GM21786 (cell line): ENCODE measurements around the gene DTNBP1.

Experiments
- ATAC-seq: cut with Tn5 transposase; IDR thresholded peaks from one replicate; pipeline ENCODE4 v1.9.1; 2021; ENCODE audit not compliant: unreplicated experiment

Gene DTNBP1

DNA sequence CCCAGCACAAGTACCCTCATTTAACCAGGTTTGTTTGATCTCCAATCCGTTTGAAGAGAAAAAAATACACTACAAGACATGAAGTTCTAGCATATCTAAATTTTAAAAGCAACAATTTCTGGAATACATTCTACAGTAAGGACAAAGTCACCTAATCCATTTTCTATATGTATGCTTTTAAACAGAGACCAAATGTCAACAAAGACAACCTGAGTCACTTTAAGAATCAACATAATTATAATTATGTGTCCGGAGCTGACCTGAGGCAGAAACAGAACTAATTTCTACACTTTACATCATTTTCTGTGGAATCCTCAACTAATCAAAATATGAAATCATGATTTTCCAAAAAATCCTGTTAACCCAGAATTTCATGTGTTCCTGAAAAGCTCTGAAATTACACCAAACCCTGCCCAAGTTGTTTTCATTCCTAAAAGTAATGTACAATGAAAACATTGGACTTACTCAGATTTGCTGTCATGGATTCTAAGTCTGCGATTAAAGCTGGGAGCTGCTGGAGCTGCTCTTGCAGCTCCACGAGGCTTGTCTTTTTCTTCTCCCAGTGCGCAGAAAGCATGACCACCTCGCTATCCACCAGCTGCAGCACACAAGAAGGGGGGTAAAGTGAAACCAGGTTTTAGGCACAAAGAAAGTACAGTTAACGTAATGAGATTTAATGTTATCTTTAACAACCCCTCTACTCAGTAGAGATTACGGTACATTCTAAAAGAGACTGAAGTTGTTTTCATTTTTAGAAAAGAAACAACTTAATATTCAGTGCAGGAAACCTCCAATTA lies 35.8 kb downstream of the DTNBP1 start:
- ATAC-seq: no peak

DNA sequence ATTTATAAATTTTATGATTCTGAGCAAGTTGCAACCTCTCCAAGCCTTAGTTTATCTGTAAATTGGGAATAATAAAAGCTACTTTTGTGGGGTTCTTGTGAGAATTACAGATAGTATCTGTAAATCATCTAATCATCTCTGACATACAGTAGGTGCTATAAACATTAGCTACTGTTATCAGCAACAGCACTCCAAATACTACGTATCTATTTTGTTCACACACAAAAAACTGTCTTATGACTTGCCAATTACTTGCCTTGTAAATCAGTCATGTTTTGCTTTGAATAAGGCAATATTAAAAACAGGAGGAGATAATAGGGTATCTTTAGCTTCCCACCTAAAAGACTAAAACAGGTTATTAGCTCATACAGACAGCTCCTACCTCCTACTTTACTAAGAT lies 36.7 kb downstream of the DTNBP1 start:
- ATAC-seq: no peak

DNA sequence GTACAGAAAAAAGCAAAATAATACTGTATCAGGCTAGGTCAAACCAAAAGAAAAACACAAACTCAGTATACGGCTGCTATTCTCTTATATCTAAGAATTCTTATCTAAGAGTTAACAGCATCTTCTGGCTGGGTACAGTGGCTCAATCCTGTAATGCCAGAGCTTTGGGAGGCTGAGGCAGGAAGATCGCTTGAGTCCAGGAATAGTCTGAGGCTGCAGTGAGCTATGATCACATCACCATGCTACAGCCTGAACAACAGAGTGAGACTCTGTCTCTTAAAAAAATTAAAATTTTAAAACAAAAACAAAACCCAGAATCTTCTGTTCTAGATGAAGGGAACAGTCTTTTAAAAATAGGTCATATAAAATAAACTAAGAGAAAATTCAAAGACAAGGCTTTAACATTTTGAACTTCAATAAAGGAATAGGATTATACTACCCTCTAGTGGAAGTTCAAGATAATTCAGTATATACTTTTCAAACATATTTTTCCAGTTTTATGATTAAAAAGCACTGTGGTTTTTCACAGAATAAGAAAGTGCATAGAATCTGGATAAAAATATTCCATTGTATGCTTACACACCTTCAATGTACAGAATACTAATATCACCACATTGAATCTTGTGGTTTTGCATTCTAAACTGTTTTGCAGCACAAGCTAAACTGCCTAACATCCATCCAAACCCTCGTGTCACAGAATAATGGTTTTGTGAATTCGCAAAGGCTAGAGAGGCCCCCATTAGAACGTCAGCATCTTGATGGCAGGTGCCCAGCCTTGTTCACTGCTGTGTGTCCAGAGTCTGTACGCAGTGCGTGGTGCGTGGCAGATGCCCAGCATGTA lies 39.3 kb downstream of the DTNBP1 start:
- ATAC-seq: no peak

DNA sequence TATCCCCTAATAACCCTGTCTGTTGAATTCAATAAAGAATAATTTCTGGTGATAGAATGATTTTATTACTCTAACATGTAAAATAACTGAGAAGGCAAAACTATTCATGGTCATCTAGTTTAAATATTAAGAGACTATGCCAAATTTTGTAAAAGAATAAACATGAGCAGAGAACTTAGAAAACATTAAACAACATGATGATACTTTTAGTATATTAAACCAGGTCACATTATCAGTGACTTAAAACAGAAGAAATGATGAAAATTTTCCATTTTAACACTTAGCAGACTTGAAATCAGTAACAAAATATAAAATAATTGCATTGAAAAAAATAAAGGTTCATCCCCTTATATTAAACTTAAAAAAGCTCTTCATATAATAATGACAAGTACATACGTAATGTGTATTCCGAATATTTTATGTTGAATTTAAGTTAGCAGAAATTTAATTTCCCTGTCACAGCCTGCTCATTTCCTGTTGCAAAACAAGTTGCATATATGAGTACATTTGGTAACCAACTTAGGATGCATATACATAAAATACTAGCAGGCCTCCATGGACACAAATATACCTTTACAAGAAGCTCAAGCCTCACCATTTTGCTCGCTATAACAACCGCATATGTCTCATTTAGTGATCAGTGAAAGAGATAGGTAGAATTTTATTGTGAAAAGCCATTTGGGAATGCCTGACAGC lies 40.6 kb downstream of the DTNBP1 start:
- no peak for ATAC-seq

DNA sequence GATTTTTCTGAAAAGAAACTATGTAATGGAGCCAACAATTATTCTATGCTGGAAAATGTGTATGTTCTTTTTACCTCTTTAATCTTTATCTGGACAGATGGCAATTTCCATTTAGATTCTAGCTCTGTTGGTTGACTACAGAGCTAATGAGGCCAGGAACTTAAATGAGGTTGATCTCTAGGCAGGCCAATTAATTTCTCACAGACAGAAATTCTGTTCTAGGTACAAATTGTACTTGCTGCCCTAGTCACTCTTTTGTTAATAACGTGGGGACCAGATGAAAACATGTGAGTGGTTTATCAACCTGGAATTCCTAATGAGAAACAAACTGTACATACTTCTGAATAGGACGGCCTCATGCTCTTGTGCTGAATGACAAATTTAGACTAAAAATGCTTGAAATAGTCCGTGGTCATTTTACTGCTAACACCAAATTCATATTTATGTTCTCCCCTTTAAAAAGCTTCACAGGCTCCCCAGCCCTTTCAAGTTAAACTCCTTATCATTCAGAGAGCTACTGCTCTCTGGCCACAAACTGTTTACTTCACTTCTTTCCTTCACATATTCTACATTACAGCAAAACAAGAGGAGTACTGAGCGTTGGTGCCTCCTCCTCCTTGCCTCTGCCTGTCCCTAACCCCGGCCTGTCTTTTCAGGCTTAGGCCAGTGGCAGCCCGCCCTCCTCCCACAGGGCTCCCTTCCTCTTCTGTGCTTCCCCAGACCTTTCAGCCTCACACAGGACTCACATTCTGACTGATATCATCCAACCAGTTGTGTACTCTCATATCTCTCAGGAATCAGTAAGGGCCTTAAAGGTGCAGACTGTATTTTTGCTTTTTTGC lies 41.4 kb downstream of the DTNBP1 start:
- ATAC-seq: peak; percentile 88

DNA sequence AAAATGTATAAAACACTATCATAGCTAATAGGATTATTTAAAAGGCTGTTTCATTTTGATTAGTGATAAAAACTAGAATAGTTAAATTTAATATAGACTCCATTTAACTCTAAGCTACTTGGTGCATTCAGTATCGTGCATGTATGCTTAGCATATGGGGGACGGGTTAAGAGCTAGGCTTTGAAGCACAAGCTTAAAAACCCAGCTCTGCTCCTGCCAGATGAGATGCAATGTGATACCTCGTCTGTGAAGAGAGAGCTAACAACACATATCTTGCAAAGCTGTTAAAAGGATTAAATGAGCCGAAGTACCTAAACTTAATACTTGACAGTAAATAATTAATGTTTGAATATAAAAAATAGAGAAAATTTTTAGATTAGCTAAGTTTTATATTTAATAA lies 42.2 kb downstream of the DTNBP1 start:
- no peak for ATAC-seq

DNA sequence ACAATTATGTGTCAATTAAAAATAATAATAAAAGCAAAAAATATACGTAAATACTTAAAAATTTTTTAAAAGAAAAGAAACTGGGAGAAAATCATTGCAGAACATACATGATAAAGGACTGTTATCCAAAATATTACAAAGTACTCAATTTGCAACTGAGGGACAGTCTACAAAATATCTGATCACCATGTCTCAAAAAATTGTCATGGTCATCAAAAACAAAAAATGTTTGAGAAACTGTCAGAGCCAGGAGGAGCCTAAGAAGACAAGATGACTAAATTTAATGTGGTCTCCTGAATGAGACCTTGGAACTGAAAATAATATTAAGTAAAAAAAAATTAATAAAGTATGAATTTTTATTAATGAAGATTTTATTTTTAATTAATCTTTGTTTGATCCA lies 43.5 kb downstream of the DTNBP1 start:
- ATAC-seq: no peak

DNA sequence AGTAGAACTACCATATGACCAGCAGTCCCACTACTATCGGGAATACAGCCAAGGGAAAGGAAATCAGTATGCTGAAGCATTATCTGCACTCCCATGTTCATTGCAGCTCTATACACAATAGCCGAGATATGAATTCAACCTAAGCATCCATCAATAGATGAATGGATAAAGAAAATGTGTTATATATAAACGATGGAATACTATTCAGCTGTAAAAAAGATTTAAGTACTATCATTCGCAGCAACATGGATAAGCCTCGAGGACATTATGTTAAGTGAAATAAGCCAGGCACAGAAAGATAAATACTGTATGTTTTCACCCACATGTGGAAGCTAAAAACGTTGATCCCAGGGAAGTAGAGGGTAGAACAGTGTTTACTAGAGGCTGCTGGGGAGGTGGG lies 44.1 kb downstream of the DTNBP1 start:
- ATAC-seq: no peak

DNA sequence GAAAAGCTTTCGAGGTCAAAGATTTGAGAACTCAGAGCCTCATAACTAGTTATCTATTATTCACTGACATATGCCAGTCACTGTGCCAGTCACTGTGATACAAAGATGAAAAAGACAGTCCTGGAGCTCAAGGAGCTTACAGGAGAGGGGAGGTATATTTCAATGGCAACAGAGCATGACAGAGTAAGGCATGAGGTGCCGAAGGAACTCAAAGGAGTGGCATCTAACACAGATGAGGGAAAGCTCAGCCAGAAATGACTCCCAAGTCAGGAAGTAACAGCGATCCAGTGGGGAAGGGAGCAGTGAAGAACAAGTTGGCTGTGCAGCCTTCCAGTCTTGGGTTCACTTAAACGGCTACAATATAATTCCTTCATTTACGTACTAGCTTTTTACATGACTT lies 46.6 kb downstream of the DTNBP1 start:
- ATAC-seq: no peak

DNA sequence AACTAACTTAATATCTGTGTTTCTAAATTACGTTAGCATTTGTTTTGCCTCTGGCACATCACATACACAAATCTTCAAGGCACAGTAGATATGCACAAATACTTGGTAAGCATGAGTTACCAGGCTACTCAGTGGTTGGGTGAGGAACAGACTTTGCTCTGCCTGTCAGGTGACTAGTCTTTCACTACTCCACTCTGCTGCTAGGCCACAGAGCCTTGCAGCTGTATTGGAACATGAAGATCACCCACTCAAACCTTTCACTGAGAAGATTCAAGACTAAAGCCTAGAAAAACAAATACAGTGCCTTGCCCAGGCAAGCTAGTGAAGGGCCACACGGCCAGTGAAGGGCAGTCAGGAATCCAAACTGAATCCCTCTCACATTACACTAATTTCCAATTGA lies 47.0 kb downstream of the DTNBP1 start:
- no peak for ATAC-seq

DNA sequence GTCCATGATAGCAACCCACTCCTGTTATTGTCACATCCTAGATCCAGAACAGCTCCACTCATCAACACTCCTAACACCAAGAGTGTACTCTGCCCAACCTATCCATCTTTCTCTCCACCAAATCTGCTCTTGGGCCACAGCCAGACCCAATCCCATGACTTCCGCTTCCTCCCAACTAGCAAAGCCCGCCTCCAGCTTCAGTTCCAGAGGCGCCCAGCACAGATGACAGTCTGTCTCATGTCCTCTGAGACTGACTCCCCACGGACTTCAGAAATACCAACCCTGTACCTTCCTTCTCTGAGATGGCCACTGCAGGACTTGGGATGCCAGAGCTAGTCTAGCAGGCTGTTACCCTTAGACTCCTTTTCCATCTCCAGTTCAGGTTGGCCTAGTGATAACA lies 48.6 kb downstream of the DTNBP1 start:
- no peak for ATAC-seq

DNA sequence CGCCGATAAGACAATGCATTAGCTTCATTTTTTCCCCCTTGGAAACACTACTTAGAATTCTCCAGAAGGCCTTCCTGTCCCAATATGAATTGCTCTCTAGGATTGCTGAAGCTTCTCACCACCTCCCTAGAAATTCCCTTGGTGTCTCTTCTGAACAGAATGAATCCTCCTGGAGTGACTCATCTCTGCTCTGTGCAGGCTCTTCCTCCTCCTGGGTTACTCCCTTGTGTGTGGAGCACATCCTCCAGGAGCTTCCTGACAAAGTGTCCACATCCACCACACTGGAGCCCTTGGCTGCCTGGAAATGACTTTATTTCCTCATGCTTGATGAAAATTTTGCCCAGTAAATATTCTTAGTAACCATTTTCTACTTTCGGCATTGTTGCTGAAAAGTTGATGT lies 54.4 kb downstream of the DTNBP1 start:
- no peak for ATAC-seq

DNA sequence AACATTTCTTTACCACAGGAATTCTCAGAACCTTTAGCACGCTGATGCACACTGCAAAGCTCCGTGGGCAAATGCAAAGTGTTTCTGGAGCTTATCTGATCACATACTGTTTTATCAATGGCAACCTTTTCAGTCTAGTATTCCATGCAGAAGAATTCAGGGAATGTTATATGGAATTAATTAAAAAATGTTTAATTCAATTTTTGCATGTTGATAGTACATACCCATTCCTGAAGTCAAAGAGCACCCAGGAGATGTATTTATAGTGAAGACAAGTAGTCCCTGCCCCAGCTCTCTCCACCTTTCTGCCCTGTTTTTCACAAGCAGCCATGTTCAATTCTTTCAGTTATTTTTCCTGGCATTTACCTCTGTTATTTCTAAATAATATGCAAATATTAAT lies 55.2 kb downstream of the DTNBP1 start:
- no peak for ATAC-seq

DNA sequence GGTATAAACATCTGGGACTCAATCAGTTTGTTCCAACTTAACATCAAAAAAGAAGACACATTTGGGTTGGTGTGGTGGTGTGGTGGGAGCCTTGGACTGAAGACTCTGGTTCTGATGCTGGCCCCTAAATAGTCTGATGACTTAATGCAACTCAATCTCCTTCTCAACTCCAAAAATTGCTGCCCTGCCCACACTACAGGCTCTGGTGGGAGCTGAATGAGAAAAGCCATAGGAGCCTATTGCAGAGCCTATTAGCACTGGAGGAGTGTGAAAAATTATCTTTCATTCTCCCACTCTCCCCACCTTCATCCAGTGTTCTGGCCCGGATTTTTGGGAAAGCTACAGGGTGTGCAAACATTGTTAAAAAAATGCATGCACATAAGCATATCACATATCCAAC lies 56.5 kb downstream of the DTNBP1 start:
- ATAC-seq: no peak

DNA sequence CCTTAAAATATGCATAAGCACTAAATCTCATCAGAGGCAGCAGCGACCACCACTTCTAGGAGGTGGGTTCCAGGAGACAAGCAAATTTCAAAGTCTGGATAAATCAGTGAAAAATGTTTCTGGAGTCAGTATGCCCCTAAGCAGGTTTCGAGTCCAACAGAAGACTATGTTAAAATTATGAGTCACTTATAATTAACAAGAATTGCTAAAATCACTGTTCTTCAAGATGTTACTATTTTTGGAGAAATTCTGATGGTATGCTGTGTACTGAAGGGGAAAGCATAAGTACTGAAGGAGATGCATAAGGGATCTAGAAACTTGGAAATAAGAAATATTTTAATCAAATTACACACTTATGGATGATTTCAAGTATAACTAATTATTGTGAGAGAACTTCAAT lies 58.0 kb downstream of the DTNBP1 start:
- no peak for ATAC-seq

DNA sequence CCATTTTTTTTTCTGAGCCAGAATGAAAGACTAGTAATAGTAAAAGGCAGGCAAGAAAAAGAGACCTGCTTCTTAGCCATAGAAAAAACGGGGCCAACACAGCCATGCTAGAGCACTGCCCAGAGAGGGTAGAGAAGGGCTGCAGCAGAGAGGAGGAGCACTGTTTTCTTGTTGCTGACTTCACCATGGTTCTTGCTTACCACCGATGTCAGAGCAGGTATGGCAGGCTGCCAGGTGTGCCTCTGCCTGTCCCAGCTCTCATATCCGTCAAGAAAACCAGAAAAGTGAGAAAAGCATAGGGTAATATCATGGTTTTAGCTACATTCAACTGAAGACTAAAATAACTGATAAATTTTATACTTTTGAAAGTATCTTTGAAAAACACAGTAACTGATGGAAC lies 60.7 kb downstream of the DTNBP1 start:
- no peak for ATAC-seq

DNA sequence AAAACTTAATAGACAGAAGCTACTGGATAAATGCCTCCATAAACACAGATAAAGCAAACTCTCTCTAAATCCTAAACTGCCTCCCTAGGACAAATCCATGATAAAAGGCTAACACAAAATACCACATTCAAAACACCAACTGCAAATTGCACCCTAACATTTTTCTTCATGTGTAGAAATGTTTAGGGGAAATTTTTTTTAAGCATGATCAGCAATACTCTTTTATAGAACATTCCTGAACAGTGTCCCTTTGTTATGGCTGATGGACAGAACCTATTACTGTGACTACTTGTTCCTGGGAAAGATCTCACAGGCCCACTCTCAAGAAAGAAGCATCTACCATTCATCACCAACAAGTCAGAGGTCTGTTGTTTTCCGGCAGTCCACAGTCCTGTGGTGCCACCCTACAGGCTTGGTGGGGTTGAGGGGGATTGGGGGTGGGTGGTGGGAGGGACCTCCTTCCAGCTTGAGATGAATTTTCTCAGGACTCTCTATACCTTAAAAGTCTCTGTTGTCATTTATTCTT lies 64.5 kb downstream of the DTNBP1 start:
- no peak for ATAC-seq

DNA sequence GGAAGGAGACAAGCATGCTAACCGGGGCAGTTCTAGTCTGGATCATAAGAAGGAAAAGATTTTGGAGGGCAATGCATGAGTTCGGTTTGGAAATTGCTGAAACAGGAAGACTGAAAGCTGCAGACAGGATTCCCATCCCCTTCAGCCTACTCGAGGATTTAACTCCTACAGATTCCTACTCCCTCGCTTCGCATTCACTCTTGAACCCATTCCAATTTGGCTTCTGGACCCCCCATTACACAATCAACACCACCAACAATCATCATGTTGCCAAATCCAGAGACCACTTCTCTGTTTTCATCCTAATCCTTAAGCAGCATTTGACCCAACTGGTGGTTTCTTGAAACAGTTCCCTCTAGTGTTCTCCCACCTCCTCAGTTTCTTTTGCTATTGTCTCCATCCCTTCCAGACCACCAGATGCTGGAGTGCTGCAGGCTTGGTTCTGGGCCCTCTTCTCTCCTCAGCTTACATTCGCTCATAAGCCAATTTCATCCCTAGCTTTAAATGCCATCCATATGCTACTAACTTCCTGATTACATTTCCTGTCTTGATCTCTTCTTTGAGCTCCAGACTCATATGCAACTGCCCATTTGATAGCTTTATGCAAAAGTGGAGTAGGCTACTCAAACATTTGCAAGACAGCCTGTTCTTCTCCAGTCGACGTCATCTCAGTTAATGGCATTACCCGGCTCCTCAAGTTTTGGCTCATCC lies 66.5 kb downstream of the DTNBP1 start:
- ATAC-seq: no peak

DNA sequence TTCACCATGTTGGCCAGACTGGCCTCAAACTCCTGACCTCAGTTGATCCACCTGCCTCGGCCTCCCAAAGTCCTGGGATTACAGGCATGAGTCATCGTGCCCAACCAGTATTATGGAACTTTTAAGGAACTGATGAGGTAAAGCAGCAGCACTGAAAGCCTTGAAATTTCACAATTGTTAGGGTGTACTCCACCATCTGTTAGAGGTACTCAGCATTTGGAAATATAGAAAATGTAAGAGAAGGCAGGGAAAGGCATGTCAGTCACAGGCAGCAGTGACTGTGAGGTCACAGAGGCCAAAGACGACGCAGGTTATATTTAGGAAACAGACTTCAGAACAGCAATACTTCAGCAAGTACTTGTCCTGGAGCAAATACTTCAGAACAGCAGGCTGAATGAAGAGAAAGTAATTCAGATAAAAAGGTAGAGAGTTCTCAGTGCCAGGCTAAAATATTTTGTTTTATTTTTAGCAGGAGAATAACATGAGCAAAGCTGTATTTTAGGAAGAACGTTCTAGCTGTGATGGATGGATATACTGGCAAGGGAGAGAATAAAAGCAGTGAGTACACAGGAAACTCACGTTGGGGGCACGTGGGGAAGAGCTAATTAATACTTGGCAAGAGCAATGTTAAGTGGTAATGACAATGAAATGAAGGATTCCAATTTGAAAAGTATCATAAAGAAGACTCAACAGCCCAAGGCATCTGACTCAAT lies 67.2 kb downstream of the DTNBP1 start:
- no peak for ATAC-seq
